Measurements from ENCODE around the gene TYROBP.
"Not testable (repeated sequence)": the region's sequence is repeated elsewhere in the genome, so short reads cannot be mapped to it uniquely, and the experiment has no call there.

TYROBP gene

DNA sequence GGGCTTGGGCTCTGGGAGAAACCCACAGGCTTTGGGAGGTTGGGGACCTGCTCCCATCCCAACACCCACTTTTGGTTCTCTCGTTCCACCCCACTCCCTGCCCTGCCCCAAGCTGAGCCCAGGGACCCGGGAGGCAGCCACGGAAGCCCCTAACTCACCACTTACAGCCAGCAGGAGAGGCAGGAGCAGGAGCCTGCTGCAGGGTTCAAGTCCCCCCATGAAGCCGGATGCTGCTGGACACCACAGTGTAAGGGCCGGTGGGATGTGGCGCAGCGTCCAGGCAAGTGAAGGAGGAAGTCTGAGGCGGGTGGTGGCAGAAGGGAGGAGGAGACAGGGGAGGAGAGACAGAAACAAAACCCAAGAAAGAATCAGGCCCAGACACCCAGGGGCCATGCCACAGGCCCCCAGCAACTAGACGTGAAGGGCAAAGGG lies at the start of gene TYROBP:
TYROBP (minus strand) TSS at position 286 of the 432 bp plus-strand sequence; CDS start at position 219, 67 bp downstream.
- DNase-seq: no peak

DNA sequence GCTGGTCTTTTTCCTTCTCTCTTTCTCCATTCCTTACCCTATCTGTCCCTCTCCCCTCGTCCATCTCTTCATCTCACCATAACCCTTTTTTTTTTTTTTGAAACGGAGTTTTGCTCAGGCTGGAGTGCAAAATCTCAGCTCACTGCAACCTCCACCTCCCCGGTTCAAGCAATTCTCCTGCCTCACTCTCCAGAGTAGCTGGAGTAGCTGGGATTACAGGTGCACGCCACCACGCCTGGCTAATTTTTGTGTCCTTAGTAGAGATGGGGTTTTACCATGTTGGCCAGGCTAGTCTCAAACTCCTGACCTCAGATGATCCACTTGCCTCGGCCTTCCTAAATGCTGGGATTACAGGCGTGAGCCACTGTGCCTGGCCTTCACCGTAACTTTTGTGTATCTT lies 49.3 kb upstream of the TYROBP start:
- DNase-seq: not testable (repeated sequence)

DNA sequence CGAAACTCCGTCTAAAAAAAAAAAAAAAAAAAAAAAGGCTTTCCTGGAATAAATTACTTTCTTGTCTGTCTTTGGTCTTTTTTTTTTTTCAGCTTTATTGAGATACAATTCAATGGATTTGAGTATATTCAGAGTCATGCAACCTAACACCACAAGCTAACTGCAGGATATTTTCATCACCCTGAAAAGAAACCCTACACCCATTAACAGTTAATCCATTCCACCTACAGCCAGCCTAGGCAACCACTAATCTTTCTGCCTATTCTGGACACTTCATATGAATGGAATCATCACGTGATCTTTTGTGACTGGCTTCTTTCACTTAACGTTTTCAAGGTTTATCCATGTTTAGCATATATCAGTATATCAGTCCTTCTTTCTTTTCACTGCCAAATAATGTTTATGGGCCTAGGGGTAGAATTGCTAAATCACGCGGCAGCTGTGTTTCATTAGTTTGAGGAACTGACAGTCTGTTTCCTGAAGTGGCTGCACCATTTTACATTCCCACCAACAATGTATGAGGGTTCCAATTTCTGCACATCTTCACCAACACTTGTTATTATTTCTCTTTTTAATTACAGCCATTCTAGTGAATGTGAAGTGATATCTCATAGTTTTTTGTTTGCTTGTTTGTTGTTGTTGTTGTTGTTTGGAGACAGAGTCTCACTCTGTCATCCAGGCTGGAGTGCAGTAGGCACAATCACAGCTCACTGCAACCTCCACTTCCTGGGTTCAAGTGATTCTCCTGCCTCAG lies 48.0 kb upstream of the TYROBP start:
- no peak for DNase-seq

DNA sequence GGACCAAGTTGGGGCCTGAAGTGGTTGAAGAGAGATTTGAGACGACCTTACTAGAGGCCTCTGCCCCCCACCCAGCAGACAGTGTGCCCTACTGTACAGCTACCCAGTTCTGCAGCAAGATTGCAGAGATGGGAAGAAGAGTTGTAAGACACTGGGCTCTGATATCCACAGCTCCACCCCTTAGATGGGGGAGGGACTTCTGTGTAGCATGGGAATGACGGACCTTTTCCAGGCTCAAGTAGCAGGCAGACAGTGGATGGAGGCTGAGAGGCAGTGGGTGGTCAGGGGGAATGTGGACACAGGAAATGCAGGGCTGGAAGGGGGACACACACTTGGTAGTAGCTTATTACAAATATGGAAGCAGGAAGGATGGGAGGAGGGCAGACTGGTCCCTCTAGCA lies 41.0 kb upstream of the TYROBP start:
- DNase-seq: no peak

DNA sequence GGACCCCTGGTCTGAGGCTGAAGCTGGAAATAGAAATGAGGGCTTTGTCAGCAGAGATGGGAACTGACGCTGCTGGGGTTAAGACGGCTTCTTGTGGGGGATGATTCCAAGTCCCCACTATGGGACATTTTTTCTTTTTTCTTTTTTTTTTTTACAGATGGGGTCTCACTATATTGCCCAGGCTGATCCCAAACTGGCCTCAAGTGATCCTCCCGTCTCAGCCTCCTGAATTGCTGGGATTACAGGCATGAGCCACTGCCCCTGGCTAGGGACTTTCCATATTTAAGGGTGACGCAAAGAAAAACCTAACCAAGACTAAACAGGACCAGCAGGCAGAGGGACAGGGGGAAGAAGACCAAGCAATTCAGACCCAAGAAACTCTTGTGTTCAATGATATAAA lies 38.1 kb upstream of the TYROBP start:
- DNase-seq: no peak

DNA sequence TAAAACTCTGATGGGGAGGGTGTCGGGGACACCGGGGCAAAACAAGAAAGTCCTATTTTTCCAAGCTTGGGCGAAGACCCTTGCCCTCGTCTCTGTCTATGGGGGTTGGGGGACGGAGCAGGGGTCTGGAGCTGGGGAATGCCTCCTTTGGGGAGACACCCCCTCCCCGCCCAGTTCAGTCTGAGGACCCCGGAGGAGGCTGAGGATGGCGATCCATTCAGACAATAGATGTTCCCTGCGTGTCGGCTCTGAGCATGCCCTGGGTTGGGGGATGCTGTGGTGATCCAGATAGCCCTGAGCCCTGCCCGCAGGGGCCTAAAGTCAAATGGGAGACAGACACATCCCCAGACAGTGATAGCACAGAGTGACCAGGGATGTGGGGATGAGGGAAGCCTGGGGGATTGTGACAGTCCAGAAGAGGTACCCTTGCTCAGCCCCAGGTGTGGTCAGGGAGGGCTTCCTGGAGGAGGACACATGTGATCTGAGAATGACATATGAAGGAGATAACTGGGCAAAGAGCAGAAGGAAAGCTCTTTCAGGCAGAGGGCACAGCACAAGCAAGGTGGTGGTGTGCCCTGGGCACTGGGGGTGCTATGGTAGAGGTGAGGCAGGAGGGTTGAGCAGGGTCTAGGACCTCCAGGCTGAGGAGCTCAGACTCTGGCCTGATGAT lies 37.2 kb upstream of the TYROBP start:
- DNase-seq: no peak

DNA sequence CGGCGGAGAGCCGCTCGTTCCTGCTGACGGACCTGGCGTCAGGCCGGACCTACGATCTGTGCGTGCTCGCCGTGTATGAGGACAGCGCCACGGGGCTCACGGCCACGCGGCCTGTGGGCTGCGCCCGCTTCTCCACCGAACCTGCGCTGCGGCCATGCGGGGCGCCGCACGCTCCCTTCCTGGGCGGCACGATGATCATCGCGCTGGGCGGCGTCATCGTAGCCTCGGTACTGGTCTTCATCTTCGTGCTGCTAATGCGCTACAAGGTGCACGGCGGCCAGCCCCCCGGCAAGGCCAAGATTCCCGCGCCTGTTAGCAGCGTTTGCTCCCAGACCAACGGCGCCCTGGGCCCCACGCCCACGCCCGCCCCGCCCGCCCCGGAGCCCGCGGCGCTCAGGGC lies 36.5 kb upstream of the TYROBP start:
- DNase-seq: no peak

DNA sequence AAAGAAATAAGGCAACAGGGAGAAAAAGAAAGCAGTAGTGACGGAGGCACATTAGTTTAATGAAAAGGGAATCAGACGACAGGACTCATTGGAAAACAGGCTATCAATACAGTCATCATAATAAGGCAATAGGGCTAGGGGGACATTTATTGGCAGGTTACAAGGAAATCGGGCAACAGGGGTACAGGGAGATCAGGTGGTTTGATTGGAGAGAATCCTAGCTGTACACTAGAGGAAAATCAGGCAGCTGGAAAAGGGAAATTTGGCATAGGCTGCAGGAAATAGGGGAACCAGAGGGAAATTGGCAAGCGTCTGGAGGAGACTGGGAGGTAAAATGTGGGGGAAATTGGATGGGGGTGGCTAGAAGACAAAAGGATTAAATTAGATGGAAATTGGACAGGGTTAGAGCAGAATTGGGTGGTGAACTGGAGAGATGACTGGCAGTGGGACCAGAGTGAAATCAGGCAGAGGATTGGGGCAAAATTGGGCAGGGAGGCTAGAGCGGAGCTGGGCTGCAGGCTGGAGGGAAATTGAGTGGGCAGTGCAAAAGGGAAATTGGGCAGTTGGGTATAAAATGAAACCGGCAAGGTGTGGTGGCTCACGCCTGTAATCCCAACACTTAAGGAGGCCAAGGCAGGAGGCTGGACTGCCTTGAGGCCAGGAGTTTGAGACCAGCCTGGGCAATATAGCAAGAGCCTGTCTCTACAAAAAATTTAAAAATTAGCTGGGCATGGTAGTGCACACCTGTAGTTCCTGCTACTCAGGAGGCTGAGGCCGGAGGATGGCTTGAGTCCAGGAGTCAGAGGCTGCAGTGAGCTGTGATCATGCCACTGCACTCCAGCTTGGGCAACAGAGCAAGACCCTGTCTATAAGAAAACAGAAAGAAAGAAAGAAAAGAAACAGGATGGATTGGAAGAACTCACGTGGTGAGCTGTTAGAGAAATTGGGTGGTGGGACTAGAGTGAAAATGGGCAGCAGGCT lies 35.5 kb upstream of the TYROBP start:
- no peak for DNase-seq

DNA sequence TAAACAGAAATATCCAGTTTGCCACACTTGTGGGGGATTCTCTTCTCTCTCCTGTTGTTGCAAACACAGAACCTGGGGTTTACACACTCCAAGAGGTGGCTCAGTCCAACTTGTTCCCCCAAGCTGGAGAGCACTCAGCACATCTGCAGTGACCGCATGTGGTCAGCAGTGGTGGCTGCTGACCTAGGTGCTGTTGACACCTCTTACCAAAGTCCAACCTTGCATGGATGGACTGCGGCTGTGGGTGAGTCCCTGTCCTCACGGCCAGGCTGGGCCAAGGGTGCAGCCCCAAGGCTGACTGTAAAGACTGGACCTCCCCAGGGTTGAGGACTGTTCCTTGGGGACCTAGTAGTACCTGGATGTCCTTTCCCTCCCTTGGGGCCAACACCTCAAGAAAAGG lies 34.1 kb upstream of the TYROBP start:
- DNase-seq: no peak

DNA sequence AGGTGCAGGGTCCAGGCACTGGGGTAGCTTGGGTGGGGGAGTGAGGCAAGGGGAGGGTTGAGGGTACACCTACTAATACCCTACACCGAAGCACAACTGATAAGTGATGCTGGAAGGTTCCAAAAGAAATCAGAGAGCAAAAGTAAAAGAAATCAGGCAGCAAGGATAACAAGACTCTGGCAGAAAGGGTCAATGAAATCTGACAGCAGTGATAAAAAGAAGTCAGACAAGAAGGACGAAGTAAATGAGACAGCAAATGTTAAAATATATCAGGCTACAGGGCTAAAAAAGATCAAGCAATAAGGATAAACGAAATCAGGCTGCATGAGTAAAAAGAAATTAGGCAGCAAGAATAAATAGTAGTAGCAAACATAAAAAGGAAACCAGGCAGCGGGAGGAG lies 32.7 kb upstream of the TYROBP start:
- no peak for DNase-seq

DNA sequence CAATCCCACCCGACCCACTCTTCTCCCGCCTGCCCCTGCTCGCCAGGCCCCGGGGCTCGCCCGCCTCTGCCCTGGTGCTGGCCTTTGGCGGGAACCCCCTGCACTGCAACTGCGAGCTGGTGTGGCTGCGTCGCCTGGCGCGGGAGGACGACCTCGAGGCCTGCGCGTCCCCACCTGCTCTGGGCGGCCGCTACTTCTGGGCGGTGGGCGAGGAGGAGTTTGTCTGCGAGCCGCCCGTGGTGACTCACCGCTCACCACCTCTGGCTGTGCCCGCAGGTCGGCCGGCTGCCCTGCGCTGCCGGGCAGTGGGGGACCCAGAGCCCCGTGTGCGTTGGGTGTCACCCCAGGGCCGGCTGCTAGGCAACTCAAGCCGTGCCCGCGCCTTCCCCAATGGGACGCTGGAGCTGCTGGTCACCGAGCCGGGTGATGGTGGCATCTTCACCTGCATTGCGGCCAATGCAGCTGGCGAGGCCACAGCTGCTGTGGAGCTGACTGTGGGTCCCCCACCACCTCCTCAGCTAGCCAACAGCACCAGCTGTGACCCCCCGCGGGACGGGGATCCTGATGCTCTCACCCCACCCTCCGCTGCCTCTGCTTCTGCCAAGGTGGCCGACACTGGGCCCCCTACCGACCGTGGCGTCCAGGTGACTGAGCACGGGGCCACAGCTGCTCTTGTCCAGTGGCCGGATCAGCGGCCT lies 32.1 kb upstream of the TYROBP start:
- DNase-seq: no peak

DNA sequence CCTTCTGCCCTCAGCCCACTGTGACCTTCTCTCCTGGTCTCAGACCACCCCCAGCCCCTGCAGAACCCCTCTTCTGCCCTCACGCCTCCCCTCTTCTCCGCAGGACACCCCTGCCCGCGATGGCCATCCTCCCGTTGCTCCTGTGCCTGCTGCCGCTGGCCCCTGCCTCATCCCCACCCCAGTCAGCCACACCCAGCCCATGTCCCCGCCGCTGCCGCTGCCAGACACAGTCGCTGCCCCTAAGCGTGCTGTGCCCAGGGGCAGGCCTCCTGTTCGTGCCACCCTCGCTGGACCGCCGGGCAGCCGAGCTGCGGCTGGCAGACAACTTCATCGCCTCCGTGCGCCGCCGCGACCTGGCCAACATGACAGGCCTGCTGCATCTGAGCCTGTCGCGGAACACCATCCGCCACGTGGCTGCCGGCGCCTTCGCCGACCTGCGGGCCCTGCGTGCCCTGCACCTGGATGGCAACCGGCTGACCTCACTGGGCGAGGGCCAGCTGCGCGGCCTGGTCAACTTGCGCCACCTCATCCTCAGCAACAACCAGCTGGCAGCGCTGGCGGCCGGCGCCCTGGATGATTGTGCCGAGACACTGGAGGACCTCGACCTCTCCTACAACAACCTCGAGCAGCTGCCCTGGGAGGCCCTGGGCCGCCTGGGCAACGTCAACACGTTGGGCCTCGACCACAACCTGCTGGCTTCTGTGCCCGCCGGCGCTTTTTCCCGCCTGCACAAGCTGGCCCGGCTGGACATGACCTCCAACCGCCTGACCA lies 31.4 kb upstream of the TYROBP start:
- DNase-seq: no peak

DNA sequence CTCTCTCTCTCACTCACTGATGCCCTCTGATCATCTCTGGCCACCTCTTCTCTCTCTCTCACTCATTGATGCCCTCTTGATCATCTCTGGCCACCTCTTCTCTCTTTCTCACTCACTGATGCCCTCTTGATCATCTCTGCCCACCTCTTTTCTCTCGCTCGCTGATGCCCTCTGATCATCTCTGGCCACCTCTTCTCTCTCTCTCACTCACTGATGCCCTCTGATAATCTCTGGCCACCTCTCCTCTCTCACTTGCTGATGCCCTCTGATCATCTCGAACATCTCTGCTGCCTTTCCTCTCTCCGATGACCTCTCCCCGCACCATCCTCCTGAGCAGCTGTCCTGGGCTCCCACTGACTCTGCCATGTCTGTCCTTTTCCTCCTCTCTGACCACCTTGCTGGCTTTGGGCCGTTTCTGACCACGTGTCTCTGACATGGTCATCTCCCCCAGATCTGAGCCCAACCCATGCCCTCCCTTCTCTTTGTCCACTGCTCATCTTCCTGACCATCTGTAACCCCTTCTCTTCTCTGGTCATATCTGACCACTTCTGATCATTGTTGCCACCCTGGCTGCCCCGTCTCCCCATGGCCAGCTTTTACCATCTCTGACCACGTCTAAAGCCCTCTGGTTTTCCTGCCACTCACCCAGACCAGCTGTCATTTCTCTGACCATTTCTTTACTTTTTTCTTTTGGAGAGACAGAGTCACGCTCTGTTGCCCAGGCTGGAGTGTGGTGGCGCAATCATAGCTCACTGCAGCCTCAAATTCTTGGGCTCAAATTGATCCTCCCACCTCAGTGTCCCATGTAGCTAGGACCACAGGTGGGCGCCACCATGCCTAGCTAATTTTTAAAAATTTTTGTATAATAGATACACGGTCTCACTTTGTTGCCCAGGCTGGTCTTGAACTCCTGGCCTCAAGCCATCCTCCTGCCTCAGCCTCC lies 30.5 kb upstream of the TYROBP start:
- no peak for DNase-seq

DNA sequence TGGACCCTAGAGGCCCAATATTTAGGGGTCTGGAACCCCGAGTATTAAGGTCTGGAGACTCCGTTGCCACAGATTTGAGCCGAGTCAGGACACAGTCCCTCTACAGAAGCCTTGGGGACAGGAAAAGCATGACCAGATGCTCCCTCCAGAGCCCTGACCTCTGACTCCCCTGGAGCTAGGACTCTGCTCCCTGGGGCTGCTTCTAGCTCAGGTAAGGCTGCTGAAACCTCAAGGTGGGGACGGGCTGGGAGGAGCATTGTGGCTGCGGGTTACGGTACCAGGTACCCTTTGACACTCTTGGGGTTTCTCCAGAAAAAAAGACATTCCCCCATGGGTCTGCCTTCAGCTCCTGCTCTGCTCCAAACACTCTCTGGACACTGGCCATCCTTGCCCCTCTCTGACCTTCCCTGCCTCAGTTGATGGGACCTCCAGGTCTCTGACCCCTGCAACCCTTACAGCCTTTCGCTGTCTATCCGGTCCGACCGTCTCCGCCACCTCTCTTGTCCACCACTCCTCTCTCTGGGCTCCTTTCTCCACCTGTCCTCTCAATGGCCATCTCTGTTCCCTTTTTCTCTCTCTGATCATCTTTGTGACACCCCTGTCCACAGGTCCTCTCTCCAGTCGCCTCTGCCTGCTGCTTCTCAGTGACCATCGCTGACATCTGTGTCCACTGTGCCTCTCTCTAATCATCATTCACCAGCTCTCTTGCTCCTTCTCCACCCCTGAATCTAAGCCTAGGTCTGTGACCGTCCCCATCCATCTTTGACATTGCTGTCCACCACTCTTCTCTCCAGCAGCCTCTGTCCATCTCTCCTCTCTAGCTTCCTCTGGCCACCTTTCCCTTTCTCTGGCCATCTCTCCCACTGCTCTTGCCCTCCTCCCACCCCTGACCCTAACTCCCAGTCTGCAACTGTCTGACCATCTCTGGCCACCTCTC lies 29.5 kb upstream of the TYROBP start:
- peak in 1 of 2 experiments; percentile 51 for DNase-seq

DNA sequence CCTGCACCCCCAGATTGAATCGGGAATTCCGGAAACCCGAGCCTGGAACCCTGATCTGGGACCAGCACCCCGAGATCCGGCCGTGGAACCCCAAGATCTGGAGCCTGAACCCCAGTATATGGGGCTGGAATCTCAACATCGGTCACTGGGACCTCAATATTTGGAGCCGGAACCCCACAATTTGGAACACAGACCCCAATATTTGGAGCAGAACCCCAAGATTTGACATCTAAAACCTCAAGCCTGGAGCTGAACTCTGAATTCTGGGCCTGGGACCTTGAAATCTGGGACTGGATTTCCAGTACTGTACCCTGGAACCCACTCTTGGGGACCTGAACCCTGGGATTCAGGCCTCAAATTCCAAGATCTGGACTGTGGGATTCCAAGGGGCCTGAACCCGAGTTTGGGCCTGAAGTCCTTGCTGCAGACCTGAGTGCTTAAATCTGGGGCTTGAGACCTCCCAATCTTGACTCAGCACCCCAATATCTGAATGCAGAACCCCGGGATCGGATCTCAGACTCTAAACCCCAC lies 28.7 kb upstream of the TYROBP start:
- DNase-seq: no peak

DNA sequence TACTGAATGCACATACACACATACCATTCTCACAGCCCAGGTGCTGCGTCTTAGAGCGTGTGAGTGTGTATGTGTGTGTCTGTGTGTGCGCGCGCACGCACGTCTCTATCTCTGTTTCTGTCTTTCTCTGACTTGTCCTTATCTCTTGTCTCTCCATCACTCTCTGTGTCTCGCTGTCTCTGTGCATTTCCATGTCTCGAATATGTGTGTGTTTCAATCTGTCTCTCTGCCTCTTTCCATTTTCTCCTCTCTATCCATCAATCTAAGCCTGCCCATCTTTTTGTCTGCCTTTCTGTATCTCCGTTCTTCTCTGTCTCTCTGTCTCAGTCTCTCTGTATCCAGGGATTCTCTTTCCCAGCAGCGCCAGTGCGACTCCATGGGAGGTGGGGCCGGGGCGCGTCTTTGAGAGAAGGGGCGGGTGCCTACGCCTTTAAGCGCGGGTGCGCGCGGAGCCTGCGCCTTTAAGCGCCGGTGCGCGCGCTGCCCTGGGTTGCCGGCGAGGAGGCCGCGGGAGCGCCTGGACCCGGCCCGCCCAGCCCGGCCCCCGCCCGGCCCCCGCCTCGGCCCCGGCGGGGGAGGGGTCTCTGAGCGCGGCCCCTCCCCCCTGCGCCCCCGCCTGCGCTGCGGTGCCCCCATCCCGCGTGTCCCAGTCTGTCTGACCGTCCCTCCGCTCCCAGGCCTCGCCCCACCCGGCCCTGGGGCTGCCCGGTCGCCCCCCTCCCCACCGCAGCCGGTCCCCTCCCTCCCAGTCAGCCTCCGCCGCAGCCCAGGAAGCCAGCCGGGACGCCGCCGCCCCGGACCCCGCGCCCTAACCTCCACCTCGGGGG lies 28.0 kb upstream of the TYROBP start, which contains the start of gene LRFN3:
LRFN3 (plus strand) TSS at position 464 of the 827 bp plus-strand sequence. CDS start 3,052 bp downstream, outside the sequence.
- peak; percentile 92 to 99 for DNase-seq

DNA sequence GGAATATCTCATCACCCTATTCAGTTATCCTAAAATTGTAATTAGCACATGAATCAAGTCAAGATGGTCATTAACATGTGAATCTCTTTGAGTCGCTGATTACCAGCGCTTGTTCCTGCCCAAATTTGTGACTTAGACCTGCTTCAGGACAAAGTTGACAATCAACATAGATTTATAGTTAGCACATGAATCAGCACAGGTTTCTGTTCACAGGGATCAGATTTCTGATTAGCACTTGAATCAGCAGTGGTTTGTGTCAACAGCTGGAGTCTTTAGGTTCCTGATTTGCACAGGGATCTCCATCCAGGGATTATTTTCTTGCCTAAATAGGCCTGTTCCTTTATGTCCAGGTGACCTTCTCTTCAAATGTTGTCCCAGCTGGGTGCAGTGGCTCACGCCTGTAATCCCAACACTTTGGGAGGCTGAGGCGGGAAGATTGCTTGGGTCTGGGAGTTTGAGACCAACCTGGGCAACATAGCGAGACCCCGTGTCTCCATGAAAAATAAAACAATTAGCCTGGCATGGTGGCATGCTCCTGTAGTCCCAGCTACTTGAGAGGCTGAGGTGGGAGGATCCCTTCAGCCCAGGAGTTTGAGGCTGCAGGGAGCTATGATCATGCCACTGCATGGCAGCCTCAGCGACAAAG lies 24.3 kb upstream of the TYROBP start:
- no peak for DNase-seq

DNA sequence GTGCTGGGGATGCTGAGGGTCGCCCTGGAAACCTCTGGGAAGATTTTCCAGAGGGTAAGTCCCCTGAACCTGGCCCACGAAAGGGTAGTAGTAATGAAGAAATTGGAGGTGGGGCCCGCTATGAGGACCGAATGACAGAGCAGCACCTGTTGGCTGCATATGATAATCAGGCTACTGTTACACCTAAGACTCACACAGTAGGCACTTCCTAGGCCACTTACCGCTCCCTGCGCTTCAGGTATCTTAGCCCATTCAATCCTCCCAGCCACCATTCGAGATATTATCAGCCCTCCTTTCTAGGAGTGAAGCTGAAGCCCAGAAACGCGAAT lies 23.7 kb upstream of the TYROBP start:
- DNase-seq: no peak
